Stimulated activated CD8-positive, alpha-beta memory T cell treated with anti-CD3 and anti-CD28 coated beads, Interleukin-15, amount 100 ng/mL, for 24 hours (primary cell): ENCODE measurements around the gene C5orf15.
A peak's percentile ranks its signal among the peaks of the same experiment; 100 is the strongest.
"Not testable (repeated sequence)": the region's sequence is repeated elsewhere in the genome, so short reads cannot be mapped to it uniquely, and the experiment has no call there.

Experiments
- DNase-seq: peaks from one replicate; pipeline ENCODE4 v3.0.0-alpha.2; 2020; ENCODE audit warnings: low read depth

Gene C5orf15

GRCh38 chr5:133937628-133938027 is 30.8 kb downstream of the C5orf15 start:
- DNase-seq, result not testable (repeated sequence)

- no peak for DNase-seq
Measured at GRCh38 chr5:133936651-133937015, 31.8 kb downstream of the C5orf15 start.

DNA sequence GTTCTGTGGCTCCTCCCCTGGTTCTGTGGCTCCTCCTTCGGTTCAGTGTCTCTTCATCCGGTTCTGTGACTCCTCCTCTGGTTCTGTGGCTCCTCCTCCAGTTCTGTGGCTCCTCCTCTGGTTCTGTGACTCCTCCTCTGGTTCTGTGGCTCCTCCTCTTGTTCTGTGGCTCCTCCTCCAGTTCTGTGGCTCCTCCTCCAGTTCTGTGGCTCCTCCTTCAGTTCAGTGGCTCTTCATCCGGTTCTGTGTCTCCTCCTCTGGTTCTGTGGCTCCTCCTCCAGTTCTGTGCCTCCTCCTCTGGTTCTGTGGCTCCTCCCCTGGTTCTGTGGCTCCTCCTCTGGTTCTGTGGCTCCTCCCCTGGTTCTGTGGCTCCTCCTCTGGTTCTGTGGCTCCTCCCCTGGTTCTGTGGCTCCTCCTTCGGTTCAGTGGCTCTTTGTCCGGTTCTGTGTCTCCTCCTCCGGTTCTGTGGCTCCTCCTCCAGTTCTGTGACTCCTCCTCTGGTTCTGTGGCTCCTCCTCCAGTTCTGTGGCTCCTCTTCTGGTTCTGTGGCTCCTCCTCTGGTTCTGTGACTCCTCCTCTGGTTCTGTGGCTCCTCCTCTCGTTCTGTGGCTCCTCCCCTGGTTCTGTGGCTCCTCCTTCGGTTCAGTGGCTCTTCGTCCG is 32.3 kb downstream of the C5orf15 start:
- not testable (repeated sequence) for DNase-seq

GRCh38 chr5:133935667-133935940 is 32.8 kb downstream of the C5orf15 start:
- no peak for DNase-seq

DNA sequence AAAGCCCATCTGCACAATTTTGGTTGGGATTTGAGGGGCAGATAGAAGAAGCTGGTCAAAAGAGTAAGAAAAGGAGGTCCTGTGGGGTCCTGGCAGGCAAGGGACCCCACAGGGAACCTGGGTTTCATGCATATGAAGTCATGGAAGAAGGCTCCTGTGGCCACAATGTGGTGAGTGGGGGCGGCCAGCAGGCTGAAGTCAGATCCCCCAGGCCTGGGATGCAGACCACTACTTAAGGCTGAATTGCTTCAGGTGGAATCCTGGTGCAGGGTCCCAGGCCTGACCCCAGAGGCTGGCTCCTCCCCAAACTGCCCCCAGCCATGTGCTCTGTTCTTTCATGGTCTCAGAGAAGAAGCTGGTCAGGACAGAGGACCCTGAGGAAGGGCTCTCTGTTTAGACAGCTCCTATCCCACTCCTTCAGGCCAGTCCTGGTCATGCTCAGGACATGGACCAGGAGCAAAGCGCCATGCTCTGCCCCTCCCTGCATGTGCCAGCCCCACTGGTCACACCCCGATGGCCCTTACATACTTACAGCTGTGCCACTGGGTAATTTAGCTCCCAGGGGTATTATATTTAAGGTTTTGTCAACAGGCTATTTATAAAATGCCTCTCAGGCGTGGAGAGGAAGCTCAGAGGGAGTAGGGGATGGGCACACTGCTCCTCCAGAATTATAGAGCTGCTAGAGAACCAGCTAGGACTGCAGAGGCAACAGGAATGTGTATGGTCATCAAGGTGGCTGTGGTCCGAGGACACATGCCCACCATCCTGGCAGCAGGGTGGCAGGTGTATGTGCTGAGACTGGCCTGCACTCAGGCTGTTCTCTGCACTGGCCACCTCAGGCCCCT is 33.4 kb downstream of the C5orf15 start:
- DNase-seq, result no peak

DNA sequence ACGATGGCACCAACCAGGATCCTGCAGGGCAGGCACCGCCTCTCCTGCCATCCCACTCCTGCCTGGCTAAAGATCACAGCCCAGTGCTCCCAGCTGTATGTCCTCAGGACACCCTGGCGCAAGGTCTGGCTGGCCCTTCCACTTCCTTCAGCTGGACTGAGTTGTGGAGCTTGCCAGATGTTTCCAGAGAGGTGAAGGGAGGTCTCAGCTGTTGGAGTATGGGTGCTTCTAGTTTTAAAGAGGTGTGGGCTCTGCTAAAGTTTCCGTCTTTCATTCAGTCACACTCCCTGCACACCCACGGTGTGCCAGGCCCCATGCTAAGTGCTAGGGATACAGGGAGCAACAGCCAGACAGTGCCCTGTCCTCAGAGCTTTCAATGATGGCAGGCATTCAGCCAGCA is 34.1 kb downstream of the C5orf15 start:
- no peak for DNase-seq

DNA sequence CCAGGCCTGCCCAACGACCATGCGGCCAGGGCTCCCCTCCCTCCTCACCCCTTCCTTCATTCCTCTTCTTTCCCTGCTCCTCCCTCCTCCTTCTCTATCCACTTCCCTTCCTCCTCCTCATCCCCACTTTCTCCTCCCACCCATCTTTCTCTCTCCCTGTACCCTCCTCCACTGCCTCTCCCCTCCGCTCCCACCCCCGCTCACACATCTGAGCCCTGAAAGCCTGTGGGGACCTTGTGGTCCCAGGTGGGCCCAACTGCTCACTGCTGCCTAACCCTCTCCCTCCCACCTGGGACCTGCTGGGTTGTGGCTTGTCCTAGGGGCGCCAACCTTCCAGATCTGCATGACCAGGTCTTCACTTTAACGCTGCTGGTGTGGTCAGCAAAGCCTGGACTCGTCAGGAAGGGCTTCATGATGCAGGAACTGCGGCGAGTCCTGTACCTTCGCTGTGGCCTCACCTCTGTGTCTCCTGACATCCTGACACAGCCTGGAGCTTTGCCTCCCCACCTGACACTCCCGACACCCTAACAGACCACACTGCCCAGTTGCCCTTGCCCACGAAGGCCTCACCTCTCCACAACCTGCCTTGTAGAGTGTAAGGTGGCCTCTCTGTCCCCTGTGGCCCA is 34.6 kb downstream of the C5orf15 start:
- DNase-seq, result no peak

DNA sequence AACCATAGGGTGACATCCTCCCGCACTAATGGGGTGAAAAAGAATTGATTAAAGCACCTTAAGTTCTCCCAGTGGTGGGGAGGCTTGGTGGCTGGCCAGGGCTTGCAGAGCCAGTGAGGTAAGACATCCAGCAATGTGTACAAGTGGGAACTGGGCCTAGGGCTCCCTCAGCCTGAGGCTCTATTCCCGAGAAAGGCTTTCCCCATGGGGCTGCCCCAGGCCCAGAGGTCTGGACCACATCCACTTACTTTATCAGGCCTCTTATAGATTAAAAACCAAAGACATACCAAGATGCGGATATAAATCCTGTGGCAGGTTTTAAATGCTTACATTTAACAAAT is 35.3 kb downstream of the C5orf15 start:
- DNase-seq, result no peak

DNA sequence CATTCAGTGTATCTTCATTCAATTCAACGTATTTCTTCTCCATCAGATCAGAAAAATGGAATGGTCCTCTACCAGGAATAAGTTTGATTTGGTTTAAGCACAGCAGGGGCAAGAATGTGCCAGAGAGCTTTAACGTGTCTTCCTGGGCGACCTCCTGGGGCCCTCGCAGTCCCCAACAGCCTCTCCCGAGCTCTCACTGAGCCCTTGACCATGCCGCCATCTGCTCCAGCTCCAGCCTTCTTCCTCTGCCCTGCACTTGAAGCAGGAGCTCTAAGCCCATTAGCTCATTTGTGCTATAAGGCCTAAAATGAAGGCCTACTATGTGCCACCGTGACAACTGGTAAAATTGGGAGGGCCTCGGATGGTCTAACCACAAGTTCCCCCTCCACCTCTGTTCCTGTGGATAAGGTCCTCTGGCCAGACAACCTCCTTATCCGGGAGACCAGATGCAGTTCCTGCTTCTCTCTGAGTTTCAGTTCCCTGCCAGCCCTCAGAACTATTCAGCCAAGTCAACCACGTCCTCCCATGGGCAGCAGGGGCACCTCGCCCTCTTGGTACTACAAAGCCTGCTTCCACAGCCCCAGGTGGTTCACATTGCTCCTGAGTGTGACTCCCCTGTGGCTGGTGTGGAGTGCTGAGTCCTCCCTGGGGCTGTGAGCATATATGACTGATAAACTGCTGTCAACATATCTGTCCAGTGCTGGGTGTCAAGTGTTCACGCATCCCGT is 35.8 kb downstream of the C5orf15 start:
- DNase-seq, result no peak

DNA sequence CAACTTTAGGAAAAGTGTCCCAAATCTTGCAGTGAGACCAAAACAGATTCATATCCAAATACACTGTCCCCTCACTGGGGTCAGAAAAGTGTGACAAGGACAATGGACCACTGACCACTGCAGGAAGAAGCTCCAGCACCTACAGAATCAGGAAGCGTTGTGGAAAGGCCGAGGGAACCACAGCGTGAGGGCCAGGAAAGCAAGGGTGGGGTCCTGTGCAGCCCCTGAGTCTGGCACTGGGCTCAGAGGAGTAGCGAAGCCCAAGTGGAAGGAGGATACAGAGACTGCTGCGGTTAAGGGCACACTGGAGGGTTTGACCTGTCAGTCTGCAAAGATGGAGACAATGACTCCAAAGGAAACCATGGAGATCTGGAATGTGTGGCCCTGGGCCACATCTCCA is 36.9 kb downstream of the C5orf15 start:
- DNase-seq, result no peak

DNA sequence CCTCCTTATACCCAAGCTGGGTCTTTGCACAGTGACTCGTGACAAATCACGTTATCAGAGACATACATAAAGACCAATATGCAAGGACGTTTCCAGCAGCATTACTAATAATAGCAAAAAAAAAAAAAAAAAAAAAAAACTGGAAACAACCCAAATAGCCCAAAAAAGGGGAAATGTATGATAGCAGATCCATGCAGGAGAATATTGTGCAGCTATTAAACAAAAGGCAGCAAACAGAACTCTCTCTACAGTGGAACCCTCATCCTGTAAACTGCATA is 37.7 kb downstream of the C5orf15 start:
- no peak for DNase-seq

- peak; percentile 27 for DNase-seq
Measured at GRCh38 chr5:133930061-133930812, 38.2 kb downstream of the C5orf15 start.

DNA sequence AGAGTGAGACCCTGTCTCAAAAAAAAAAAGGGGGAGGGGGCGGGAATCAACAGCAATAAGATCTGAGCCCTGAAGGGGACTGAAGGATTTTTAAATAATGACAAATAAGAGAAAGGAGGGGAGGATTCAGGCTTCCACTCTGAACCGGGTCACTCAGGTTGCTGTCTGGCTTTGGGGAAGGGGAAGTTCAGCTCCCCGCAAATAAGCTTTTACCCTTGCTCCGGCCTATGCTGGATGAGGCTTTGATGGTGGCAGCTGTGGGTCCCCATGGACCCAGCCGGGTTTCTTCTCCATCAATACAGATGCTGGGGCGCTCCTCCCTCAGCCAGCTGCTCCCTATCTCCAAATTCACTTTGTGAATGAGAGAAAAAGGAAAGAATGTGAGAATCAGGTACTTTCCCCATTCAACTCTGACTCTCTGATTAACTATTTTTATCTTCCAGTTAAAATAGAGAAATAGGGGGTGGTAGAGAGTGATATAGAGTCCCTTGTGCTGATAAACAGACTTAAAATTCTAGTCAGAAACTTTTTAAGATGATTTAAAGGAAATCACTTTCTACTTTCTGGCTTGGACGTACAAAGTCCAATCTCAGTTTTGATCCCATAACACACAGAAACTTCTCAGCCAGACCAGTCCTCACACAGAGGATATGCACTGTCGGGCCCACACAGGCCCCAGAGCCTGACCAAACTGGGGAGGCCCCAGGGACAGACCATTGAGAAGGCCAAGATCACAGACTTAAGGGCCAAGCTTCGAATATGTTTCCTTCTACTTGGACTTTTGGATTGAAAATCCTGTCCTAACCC is 39.6 kb downstream of the C5orf15 start:
- DNase-seq, result no peak

DNA sequence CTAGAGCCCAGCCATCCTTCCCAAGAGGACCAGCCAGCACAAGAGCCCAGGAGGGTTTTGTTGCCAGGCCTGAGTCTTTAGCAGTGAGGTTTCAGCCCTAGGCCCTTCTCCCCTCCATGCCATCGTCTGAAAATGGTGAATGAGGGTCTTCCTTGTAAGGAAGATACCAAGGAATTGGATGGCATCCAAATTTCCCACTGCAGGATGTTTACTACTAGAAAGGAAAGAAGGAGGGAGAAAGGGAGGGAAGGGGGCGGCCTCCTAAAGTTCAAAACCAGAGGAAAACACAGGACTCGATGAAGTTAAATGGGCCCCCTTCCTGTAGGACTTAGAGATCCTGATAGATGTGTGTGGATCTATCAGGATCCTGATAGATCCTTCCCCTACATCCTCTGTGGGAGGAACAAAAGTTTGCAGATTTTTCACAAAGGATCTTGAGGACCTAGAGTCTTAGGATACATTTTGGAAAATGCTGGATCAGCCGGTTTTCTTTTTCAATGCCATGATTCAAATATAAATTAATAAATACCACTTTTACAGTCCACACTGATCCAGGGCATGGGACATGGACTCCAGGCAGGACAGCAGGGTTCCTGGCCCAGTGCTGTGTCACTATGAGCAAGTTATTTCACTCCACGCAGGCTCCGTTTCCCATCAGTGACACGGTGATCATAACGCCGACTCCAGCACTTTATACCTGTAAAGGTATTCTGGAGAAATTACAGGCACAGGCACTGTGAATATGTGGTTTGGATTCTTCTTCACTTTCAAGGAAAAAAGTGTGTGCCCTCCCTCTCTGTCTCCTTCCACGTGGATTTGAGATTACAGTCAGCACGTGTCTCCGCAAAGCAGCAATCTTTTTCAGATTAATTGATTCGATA is 40.9 kb downstream of the C5orf15 start:
- no peak for DNase-seq

DNA sequence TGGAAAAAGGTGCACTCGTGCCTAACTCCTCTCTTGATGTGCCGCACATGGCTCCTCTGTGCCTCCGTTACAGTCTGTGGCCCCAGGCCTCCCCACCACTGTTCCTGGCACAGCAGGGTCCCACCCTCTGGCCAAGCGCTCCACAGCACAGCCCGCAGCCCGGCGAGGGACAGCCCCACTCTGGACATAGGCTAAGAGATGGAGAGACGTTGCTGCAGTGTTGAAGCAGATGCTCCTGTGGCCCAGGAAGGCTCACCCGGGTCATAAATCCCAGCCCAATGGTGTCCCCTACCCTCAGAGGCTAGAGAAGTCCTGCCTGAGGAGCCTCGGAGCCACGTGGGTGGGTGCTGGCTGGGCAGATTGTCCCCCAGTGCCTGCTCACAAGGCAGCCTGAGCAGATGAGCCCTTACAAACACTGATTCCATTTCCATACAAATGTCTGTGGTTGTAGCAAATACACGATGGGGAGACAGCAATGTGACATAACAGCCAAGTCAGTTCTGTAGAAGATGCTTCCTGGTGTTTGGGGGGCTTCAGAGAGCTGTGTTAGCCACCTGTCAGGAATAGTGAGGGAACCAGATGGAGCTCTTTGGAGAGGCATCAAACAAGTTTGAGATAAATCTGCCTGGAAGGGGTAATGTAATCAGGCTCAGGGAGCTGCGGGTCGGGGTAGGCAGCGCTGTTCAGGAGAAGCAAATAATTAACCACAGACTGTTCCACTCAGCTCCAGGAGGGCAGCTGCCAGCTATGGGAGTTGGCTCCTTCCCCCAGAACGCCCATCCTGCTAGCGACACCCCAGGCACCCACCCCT is 41.7 kb downstream of the C5orf15 start:
- DNase-seq, result no peak

DNA sequence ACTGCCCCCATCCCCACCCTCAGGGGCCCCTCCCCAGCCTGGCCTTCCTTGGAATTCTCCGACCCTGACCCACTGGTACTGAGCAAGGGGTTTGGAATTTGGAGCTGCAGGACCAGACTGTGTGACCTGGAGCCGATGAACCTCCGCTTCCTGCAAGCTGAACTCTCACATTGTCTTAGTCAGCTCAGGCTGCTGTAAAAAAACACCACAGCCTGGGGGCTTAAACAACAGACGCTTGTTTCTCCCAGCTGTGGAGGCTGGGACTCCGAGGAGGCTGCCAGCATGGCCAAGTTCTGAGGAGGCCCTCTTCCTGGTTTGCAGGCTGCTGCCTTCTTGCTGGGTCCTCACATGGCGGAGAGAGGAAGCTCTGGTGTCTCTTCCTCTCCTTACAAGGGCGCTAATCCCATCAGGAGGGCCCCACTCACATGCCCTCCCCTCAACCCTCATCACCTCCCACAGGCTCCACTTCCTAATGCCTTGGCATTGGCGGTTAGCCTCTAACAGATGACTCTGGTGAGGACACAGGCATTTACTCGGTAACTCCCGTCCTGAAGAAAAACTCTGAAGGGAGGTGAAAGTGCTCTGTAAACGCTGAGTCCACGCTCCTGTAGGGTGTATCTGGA is 42.4 kb downstream of the C5orf15 start:
- DNase-seq, result no peak

DNA sequence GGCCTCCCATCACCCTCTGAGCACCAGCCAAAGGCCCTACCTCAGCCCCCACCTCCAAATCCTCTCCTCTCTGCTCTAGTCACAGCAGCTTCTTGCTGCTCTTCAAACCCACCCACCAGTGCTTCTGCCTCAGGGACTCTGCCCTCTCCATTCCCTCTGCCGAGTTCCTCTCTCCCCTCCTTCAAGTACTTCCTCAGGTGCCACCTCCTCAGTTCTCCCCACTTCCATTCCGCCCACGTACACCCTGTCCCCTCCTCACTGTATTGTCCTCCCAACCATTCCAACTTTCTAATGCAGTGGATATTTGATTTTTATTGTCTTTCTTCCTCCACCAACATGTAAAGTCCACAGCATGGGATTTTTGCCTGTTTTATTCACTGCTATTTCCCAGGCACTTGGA is 43.2 kb downstream of the C5orf15 start:
- no peak for DNase-seq

GRCh38 chr5:133924221-133924920 is 44.1 kb downstream of the C5orf15 start:
- no peak for DNase-seq

DNA sequence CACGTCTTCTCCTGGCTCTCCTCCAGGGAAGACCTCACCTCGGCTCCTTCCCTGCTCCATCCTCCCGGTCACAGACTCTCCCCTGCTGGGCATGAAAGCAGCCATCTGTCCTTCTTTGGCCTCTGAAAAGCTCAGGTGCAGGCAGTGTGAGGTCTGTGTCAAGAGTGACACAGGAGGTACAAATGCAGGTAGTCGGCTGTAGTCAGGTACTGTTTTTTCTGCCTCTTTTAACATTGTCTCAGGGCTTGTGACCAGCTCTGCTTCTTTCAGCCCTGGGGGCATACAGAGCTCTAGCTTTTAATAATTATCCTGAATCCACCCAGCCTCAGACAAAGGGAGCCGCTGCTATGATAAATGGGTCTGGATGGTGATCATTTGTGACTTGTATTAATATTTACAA is 46.4 kb downstream of the C5orf15 start:
- DNase-seq, result no peak
